ENCODE measurements around the gene PRR33. TPM values are rescaled to one million over a fixed set of nuclear protein-coding genes. Genes with fewer than 3 reads are reported as not detected.

The PRR33 gene
- total RNA-seq, 1 donor from 2014 or later: not detected

GRCh38 chr11:1893581-1894359 lies 2.1 kb upstream of the PRR33 start:
- Histone ChIP-seq H3K36me3 (ENCODE audit: control insufficient read depth, insufficient read depth, low read length) (no peaks in the 10 kb centered on the region), H3K27me3 (ENCODE audit: control insufficient read depth, insufficient read depth, low read length) (peaks cover under 1% of the 10 kb centered on the region), H3K4me3 (ENCODE audit: low read depth, low read length) (no peak overlapping the region)
- no peak for FAIRE-seq
- no peak for DNase-seq (ENCODE audit: low read depth)
- TF ChIP-seq, protein P1, sequence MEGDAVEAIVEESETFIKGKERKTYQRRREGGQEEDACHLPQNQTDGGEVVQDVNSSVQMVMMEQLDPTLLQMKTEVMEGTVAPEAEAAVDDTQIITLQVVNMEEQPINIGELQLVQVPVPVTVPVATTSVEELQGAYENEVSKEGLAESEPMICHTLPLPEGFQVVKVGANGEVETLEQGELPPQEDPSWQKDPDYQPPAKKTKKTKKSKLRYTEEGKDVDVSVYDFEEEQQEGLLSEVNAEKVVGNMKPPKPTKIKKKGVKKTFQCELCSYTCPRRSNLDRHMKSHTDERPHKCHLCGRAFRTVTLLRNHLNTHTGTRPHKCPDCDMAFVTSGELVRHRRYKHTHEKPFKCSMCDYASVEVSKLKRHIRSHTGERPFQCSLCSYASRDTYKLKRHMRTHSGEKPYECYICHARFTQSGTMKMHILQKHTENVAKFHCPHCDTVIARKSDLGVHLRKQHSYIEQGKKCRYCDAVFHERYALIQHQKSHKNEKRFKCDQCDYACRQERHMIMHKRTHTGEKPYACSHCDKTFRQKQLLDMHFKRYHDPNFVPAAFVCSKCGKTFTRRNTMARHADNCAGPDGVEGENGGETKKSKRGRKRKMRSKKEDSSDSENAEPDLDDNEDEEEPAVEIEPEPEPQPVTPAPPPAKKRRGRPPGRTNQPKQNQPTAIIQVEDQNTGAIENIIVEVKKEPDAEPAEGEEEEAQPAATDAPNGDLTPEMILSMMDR (IDR thresholded peaks at IDR 0.05; ENCODE audit: insufficient read depth, low read length, severe bottlenecking): no peak

GRCh38 chr11:1892558-1892957 lies 863 bp upstream of the PRR33 start:
- Histone ChIP-seq H3K27me3 (ENCODE audit: control insufficient read depth, insufficient read depth, low read length) (peaks cover 3% of the 10 kb centered on the region), H3K36me3 (ENCODE audit: control insufficient read depth, insufficient read depth, low read length) (no peaks in the 10 kb centered on the region), H3K4me3 (ENCODE audit: low read depth, low read length) (no peak overlapping the region)
- FAIRE-seq (no peak), DNase-seq (ENCODE audit: low read depth) (no peak)
- TF ChIP-seq, protein P1 (IDR thresholded peaks at IDR 0.05; ENCODE audit: insufficient read depth, low read length, severe bottlenecking): no peak

GRCh38 chr11:1892116-1892515 lies 421 bp upstream of the PRR33 start:
- H3K27me3 ChIP-seq (ENCODE audit: control insufficient read depth, insufficient read depth, low read length): peaks cover 5% of the 10 kb centered on the region
- FAIRE-seq: no peak
- DNase-seq (ENCODE audit: low read depth): no peak
- TF ChIP-seq, protein P1 (IDR thresholded peaks at IDR 0.05; ENCODE audit: insufficient read depth, low read length, severe bottlenecking): no peak
- no peak overlapping the region for H3K4me3 ChIP-seq (ENCODE audit: low read depth, low read length)
- H3K36me3 ChIP-seq (ENCODE audit: control insufficient read depth, insufficient read depth, low read length): no peaks in the 10 kb centered on the region

GRCh38 chr11:1890856-1891830 lies 552 bp downstream of the PRR33 start:
- TF ChIP-seq, protein P1 (IDR thresholded peaks at IDR 0.05; ENCODE audit: insufficient read depth, low read length, severe bottlenecking): no peak
- Histone ChIP-seq H3K4me3 (ENCODE audit: low read depth, low read length) (no peak overlapping the region), H3K36me3 (ENCODE audit: control insufficient read depth, insufficient read depth, low read length) (no peaks in the 10 kb centered on the region), H3K27me3 (ENCODE audit: control insufficient read depth, insufficient read depth, low read length) (peaks cover 5% of the 10 kb centered on the region)
- FAIRE-seq (no peak), DNase-seq (ENCODE audit: low read depth) (no peak)

DNA sequence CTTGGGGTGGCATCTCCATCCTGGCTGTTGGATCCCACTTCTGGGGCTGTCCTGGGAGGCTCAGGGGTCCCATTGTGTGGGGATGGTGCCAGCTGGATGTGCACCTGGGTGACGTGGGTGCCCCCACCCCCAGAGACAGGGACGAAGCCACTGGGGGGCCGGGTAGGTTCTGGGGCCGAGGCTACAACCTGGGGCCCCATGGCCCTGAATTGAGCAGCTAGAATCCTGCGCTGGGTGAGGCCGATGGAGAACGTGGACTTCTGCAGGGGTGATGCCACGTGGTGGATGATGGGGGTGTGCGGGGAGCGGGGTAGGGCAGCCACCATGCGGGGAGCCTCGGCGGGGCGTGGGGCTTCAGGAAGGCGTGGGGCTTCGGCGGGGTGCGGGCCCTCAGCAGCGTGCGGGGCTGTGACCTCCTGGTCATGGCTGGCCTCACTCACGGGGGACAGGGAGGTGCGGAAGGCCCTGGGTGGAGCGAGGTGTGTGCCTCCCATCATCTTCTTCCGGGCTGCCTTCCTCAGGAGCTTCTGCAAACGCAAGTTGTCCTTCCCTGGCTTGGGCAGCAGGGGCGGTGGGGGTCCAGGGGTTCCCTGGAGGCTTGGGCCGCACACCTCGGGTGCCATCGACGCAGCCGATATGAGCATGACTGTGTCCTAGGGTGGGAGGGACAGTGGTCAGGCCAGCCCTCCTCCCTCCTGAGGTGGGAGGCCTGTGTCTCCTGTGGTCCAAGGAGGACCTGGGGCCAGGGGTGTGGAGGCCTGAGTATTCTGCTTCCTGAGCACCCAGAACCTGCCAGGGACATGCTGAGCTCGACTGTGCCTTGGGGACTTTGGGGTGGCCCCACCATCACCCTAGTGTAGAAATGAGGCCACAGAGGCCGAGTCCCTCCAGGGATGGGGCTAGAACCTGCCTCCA lies 1.5 kb downstream of the PRR33 start:
- DNase-seq (ENCODE audit: low read depth) (no peak), FAIRE-seq (no peak)
- H3K27me3 ChIP-seq (ENCODE audit: control insufficient read depth, insufficient read depth, low read length): peaks cover 5% of the 10 kb centered on the region
- TF ChIP-seq, protein P1 (IDR thresholded peaks at IDR 0.05; ENCODE audit: insufficient read depth, low read length, severe bottlenecking): no peak
- no peaks in the 10 kb centered on the region for H3K36me3 ChIP-seq (ENCODE audit: control insufficient read depth, insufficient read depth, low read length)
- no peak overlapping the region for H3K4me3 ChIP-seq (ENCODE audit: low read depth, low read length)

Data from bronchial epithelial cell (primary cell).